ENCODE data around the gene PRKCH.

The PRKCH gene

GRCh38 chr14:61321385-61322010, at the start of gene PRKCH:
PRKCH (plus strand) TSS chr14:61321579; CDS start chr14:61322102, 523 bp downstream.
- peaks cover 14% of the 10 kb centered on the region for H3K36me3 Mint-ChIP-seq
- peak within 1 kb of the TSS; percentile 99 for H3K27ac Mint-ChIP-seq
- H3K9me3 Mint-ChIP-seq (ENCODE audit: low read depth), result no peaks in the 10 kb centered on the region
- no peaks in the 10 kb centered on the region for H3K27me3 Mint-ChIP-seq
- H3K4me1 Mint-ChIP-seq (ENCODE audit: low read depth), result peaks cover 37% of the 10 kb centered on the region
- H3K4me3 Mint-ChIP-seq, result peak within 1 kb of the TSS; percentile 100

- H3K9me3 Mint-ChIP-seq (ENCODE audit: low read depth), result no peaks in the 10 kb centered on the region
- peaks cover 16% of the 10 kb centered on the region for H3K4me1 Mint-ChIP-seq (ENCODE audit: low read depth)
- H3K27ac Mint-ChIP-seq, result no peak overlapping the region
- no peaks in the 10 kb centered on the region for H3K36me3 Mint-ChIP-seq
- H3K4me3 Mint-ChIP-seq, result no peak overlapping the region
- H3K27me3 Mint-ChIP-seq, result peaks cover 9% of the 10 kb centered on the region
Measured at GRCh38 chr14:61277232-61277631, 44.1 kb upstream of the PRKCH start.

- Mint-ChIP-seq H3K36me3 (no peaks in the 10 kb centered on the region), H3K4me3 (no peak overlapping the region), H3K27ac (no peak overlapping the region), H3K27me3 (peaks cover 7% of the 10 kb centered on the region), H3K9me3 (ENCODE audit: low read depth) (no peaks in the 10 kb centered on the region), H3K4me1 (ENCODE audit: low read depth) (peaks cover 16% of the 10 kb centered on the region)
Measured at GRCh38 chr14:61277784-61278183, 43.6 kb upstream of the PRKCH start.

GRCh38 chr14:61279082-61279481, 42.3 kb upstream of the PRKCH start:
- peak overlapping the region; percentile 89 for H3K4me3 Mint-ChIP-seq
- peaks cover 21% of the 10 kb centered on the region for H3K4me1 Mint-ChIP-seq (ENCODE audit: low read depth)
- H3K36me3 Mint-ChIP-seq, result no peaks in the 10 kb centered on the region
- no peak overlapping the region for H3K27ac Mint-ChIP-seq
- peaks cover 3% of the 10 kb centered on the region for H3K27me3 Mint-ChIP-seq
- H3K9me3 Mint-ChIP-seq (ENCODE audit: low read depth), result no peaks in the 10 kb centered on the region

GRCh38 chr14:61280092-61280525, 41.3 kb upstream of the PRKCH start:
- Mint-ChIP-seq H3K27me3 (no peaks in the 10 kb centered on the region), H3K36me3 (no peaks in the 10 kb centered on the region), H3K4me3 (peak overlapping the region; percentile 89), H3K9me3 (ENCODE audit: low read depth) (no peaks in the 10 kb centered on the region), H3K27ac (peak overlapping the region; percentile 84), H3K4me1 (ENCODE audit: low read depth) (peaks cover 25% of the 10 kb centered on the region)

GRCh38 chr14:61280526-61281185, 40.7 kb upstream of the PRKCH start:
- Mint-ChIP-seq H3K27me3 (no peaks in the 10 kb centered on the region), H3K4me1 (ENCODE audit: low read depth) (peaks cover 27% of the 10 kb centered on the region), H3K27ac (peak overlapping the region; percentile 84), H3K36me3 (no peaks in the 10 kb centered on the region), H3K9me3 (ENCODE audit: low read depth) (no peaks in the 10 kb centered on the region), H3K4me3 (peak overlapping the region; percentile 89)

GRCh38 chr14:61281186-61281947, 40.0 kb upstream of the PRKCH start, which contains the start of gene TMEM30B:
TMEM30B (minus strand) TSS chr14:61281338; CDS start chr14:61281147, 191 bp downstream.
- Mint-ChIP-seq H3K27ac (peak within 1 kb of the TSS; percentile 84), H3K36me3 (no peaks in the 10 kb centered on the region), H3K27me3 (no peaks in the 10 kb centered on the region), H3K4me3 (peak within 1 kb of the TSS; percentile 89), H3K4me1 (ENCODE audit: low read depth) (peaks cover 33% of the 10 kb centered on the region), H3K9me3 (ENCODE audit: low read depth) (no peaks in the 10 kb centered on the region)

- no peaks in the 10 kb centered on the region for H3K9me3 Mint-ChIP-seq (ENCODE audit: low read depth)
- H3K4me3 Mint-ChIP-seq, result peak overlapping the region; percentile 80
- no peaks in the 10 kb centered on the region for H3K36me3 Mint-ChIP-seq
- H3K27me3 Mint-ChIP-seq, result no peaks in the 10 kb centered on the region
- no peak overlapping the region for H3K27ac Mint-ChIP-seq
- peaks cover 33% of the 10 kb centered on the region for H3K4me1 Mint-ChIP-seq (ENCODE audit: low read depth)
Measured at GRCh38 chr14:61281948-61282275, 39.5 kb upstream of the PRKCH start.

- Mint-ChIP-seq H3K27ac (peak overlapping the region; percentile 23), H3K4me1 (ENCODE audit: low read depth) (peaks cover 33% of the 10 kb centered on the region), H3K9me3 (ENCODE audit: low read depth) (no peaks in the 10 kb centered on the region), H3K27me3 (no peaks in the 10 kb centered on the region), H3K36me3 (no peaks in the 10 kb centered on the region), H3K4me3 (no peak overlapping the region)
Measured at GRCh38 chr14:61282746-61283145, 38.6 kb upstream of the PRKCH start.

- H3K4me3 Mint-ChIP-seq, result no peak overlapping the region
- H3K27ac Mint-ChIP-seq, result no peak overlapping the region
- H3K4me1 Mint-ChIP-seq (ENCODE audit: low read depth), result peaks cover 31% of the 10 kb centered on the region
- H3K27me3 Mint-ChIP-seq, result no peaks in the 10 kb centered on the region
- no peaks in the 10 kb centered on the region for H3K36me3 Mint-ChIP-seq
- no peaks in the 10 kb centered on the region for H3K9me3 Mint-ChIP-seq (ENCODE audit: low read depth)
Measured at GRCh38 chr14:61284001-61284400, 37.4 kb upstream of the PRKCH start.

- Mint-ChIP-seq H3K27me3 (no peaks in the 10 kb centered on the region), H3K27ac (no peak overlapping the region), H3K9me3 (ENCODE audit: low read depth) (no peaks in the 10 kb centered on the region), H3K36me3 (no peaks in the 10 kb centered on the region), H3K4me3 (no peak overlapping the region), H3K4me1 (ENCODE audit: low read depth) (peaks cover 20% of the 10 kb centered on the region)
Measured at GRCh38 chr14:61285364-61285763, 36.0 kb upstream of the PRKCH start.

GRCh38 chr14:61287196-61287595, 34.2 kb upstream of the PRKCH start:
- Mint-ChIP-seq H3K27ac (no peak overlapping the region), H3K4me1 (ENCODE audit: low read depth) (peaks cover 17% of the 10 kb centered on the region), H3K9me3 (ENCODE audit: low read depth) (no peaks in the 10 kb centered on the region), H3K36me3 (no peaks in the 10 kb centered on the region), H3K27me3 (no peaks in the 10 kb centered on the region), H3K4me3 (no peak overlapping the region)

- Mint-ChIP-seq H3K4me3 (no peak overlapping the region), H3K27me3 (no peaks in the 10 kb centered on the region), H3K27ac (no peak overlapping the region), H3K9me3 (ENCODE audit: low read depth) (no peaks in the 10 kb centered on the region), H3K4me1 (ENCODE audit: low read depth) (peaks cover 16% of the 10 kb centered on the region), H3K36me3 (no peaks in the 10 kb centered on the region)
Measured at GRCh38 chr14:61288228-61288627, 33.2 kb upstream of the PRKCH start.

- no peak overlapping the region for H3K4me3 Mint-ChIP-seq
- no peak overlapping the region for H3K27ac Mint-ChIP-seq
- H3K27me3 Mint-ChIP-seq, result no peaks in the 10 kb centered on the region
- H3K9me3 Mint-ChIP-seq (ENCODE audit: low read depth), result no peaks in the 10 kb centered on the region
- H3K36me3 Mint-ChIP-seq, result no peaks in the 10 kb centered on the region
- H3K4me1 Mint-ChIP-seq (ENCODE audit: low read depth), result peaks cover 15% of the 10 kb centered on the region
Measured at GRCh38 chr14:61288720-61289119, 32.7 kb upstream of the PRKCH start.

- no peak overlapping the region for H3K27ac Mint-ChIP-seq
- H3K4me1 Mint-ChIP-seq (ENCODE audit: low read depth), result peaks cover 9% of the 10 kb centered on the region
- H3K4me3 Mint-ChIP-seq, result no peak overlapping the region
- no peaks in the 10 kb centered on the region for H3K36me3 Mint-ChIP-seq
- H3K27me3 Mint-ChIP-seq, result no peaks in the 10 kb centered on the region
- no peaks in the 10 kb centered on the region for H3K9me3 Mint-ChIP-seq (ENCODE audit: low read depth)
Measured at GRCh38 chr14:61290701-61291100, 30.7 kb upstream of the PRKCH start.

Measured in activated naive CD8-positive, alpha-beta T cell (primary cell).